Bronchial epithelial cell (primary cell): ENCODE data around the gene TMEM234. TPM values are rescaled to one million over a fixed set of nuclear protein-coding genes. Genes with fewer than 3 reads are reported as not detected.
"Not testable (repeated sequence)": the region's sequence is repeated elsewhere in the genome, so short reads cannot be mapped to it uniquely, and the experiment has no call there.

Source experiments
- DNase-seq: peaks from one replicate; pipeline ENCODE4 v3.0.0-alpha.2; 2010; ENCODE audit warnings: low read depth
- FAIRE-seq: peaks from 2 replicates; lab custom pipeline; 2011; peaks lifted over from hg19 to GRCh38; lab: Jason Lieb, UNC
- H3K27me3 ChIP-seq: 2 replicates; pipeline ENCODE4 v1.5.1; 2011; ENCODE audit warnings: low read length; ENCODE audit not compliant: control insufficient read depth, insufficient read depth
- H3K36me3 ChIP-seq: 2 replicates; pipeline ENCODE4 v1.5.1; 2011; ENCODE audit warnings: low read length; ENCODE audit not compliant: control insufficient read depth, insufficient read depth
- H3K4me3 ChIP-seq: 2 replicates; pipeline ENCODE4 v1.5.1; 2011; ENCODE audit warnings: mild to moderate bottlenecking, low read depth, low read length, control low read depth
- CTCF ChIP-seq: IDR thresholded peaks from 2 replicates; pipeline ENCODE4 v1.5.1; 2011; ENCODE audit warnings: mild to moderate bottlenecking, moderate library complexity, low read length, control low read depth, inconsistent platforms; ENCODE audit not compliant: insufficient read depth, severe bottlenecking
- total RNA-seq: library from RNA; depleted of rRNA; stranded (reverse); fragments of >200 nt; gene quantifications from 2 replicates; pipeline ENCODE4 v1.2.1, GENCODE V29; 2014

The TMEM234 gene
- 9.0 and 18.3 TPM in 2 replicates for total RNA-seq

GRCh38 chr1:32221980-32222755 lies at the start of gene TMEM234, which contains the start of gene EIF3I:
TSS of gene TMEM234 (minus strand) at chr1:32222353. CDS start at chr1:32222322, 31 bp downstream.
TSS of gene EIF3I (plus strand) at chr1:32222407. CDS start at chr1:32222442, 35 bp downstream.
- Histone ChIP-seq H3K36me3 (peaks cover 17% of the 10 kb centered on the region), H3K4me3 (peak within 1 kb of the TSS; percentile 94), H3K27me3 (no peaks in the 10 kb centered on the region)
- TF ChIP-seq CTCF = no peak
- FAIRE-seq (no peak), DNase-seq (peak; percentile 85)

- DNase-seq = no peak
- no peak for FAIRE-seq
- TF ChIP-seq CTCF = no peak
These were observed 47.6 kb upstream of the TMEM234 start for GRCh38 chr1:32269744-32270143.

GRCh38 chr1:32266921-32267591 lies 44.9 kb upstream of the TMEM234 start:
- no peak for FAIRE-seq
- TF ChIP-seq CTCF = no peak
- DNase-seq = peak; percentile 29
- Histone ChIP-seq H3K4me3 (no peak overlapping the region), H3K36me3 (no peaks in the 10 kb centered on the region), H3K27me3 (no peaks in the 10 kb centered on the region)

More at GRCh38 chr1:32269744-32270143, 47.6 kb upstream of the TMEM234 start:
- Histone ChIP-seq H3K27me3 (no peaks in the 10 kb centered on the region), H3K4me3 (no peak overlapping the region), H3K36me3 (no peaks in the 10 kb centered on the region)

GRCh38 chr1:32265846-32266245 lies 43.7 kb upstream of the TMEM234 start:
- no peak for TF ChIP-seq CTCF
- H3K36me3 ChIP-seq = no peaks in the 10 kb centered on the region
- H3K4me3 ChIP-seq = no peak overlapping the region
- DNase-seq (no peak), FAIRE-seq (no peak)
- H3K27me3 ChIP-seq = no peaks in the 10 kb centered on the region

DNA sequence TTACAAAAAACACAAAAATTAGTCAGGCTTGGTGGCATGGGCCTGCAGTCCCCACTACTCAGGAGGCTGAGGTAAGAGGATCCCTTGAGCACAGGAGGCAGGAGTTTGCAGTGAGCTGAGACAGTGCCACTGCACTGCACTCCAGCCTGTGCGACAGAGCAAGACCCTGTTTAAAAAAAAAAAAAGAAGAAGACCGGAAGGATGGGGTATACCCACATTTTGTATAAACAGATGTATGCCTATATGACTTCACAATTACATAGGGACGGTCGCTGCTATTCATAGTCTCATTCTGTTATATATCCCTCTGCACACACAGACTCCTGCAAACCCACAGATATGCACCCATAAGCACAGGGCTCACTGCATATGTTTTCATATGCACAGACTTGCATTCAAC lies 41.6 kb upstream of the TMEM234 start:
- Histone ChIP-seq H3K36me3 (no peaks in the 10 kb centered on the region), H3K27me3 (no peaks in the 10 kb centered on the region), H3K4me3 (no peak overlapping the region)
- TF ChIP-seq CTCF = no peak
- no peak for FAIRE-seq
- no peak for DNase-seq

DNA sequence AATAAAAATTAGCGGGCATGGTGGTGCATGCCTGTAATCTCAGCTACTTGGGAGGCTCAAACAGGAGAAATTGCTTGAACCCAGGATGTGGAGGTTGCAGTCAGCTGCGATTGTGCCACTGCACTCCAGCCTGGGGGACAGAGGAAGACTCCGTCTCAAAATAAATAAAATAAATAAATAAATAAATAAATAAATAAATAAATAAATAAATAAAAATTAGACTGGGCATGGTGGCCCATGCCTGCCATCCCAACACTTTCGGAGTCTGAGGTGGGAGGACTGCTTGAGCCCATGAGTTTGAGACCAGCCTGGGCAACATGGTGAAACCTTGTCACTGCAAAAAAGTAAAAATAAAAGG lies 41.1 kb upstream of the TMEM234 start:
- not testable (repeated sequence) for FAIRE-seq, DNase-seq, H3K27me3 ChIP-seq, H3K36me3 ChIP-seq, H3K4me3 ChIP-seq
